SU-DHL-6 (cell line): ENCODE data around the gene MAML2.

ENCODE experiments used
- H2AFZ ChIP-seq: fragments of 200-600 bp; sonication (generic); 2 replicates; pipeline ENCODE4 v1.6.1; 2014; ENCODE audit warnings: low read depth, mild to moderate bottlenecking, moderate library complexity, mixed read lengths, antibody characterized with exemption, low read length; ENCODE audit not compliant: severe bottlenecking
- H3F3A ChIP-seq: fragments of 200-600 bp; shearing (Covaris generic); 2 replicates; pipeline ENCODE4 v1.6.0; 2016; ENCODE audit warnings: antibody characterized with exemption, mild to moderate bottlenecking; ENCODE audit not compliant: insufficient read depth
- H3K27ac ChIP-seq: fragments of 200-600 bp; sonication (generic); 2 replicates; pipeline ENCODE4 v1.5.1; 2016; ENCODE audit warnings: low read depth, mild to moderate bottlenecking, low read length, moderate library complexity, mixed read lengths
- H3K27me3 ChIP-seq: fragments of 200-600 bp; sonication (generic), shearing (Covaris generic); 2 replicates; pipeline ENCODE4 v1.6.0; 2014; ENCODE audit warnings: mild to moderate bottlenecking, low read length
- H3K36me3 ChIP-seq: fragments of 200-600 bp; sonication (generic); 2 replicates; pipeline ENCODE4 v1.6.1; 2014; ENCODE audit warnings: mild to moderate bottlenecking, low read length, mixed read lengths
- H3K4me2 ChIP-seq: fragments of 300-600, 200-600 bp; shearing (Covaris generic), sonication (generic); 2 replicates; pipeline ENCODE4 v1.6.0; 2014; ENCODE audit warnings: low read length, low read depth, mild to moderate bottlenecking; ENCODE audit not compliant: poor library complexity, severe bottlenecking
- H3K4me3 ChIP-seq: fragments of 200-600 bp; sonication (generic); 2 replicates; pipeline ENCODE4 v1.5.1; 2014; ENCODE audit warnings: antibody characterized with exemption, low read length, mild to moderate bottlenecking, mixed read lengths; ENCODE audit not compliant: insufficient read depth, poor library complexity, severe bottlenecking
- H3K79me2 ChIP-seq: fragments of 200-600 bp; sonication (generic); 2 replicates; pipeline ENCODE4 v1.6.1; 2014; ENCODE audit warnings: mild to moderate bottlenecking, low read length, moderate library complexity; ENCODE audit not compliant: insufficient read depth
- H3K9ac ChIP-seq: fragments of 200-600 bp; sonication (generic); 2 replicates; pipeline ENCODE4 v1.7.0; 2014; ENCODE audit warnings: mild to moderate bottlenecking, low read length
- H3K9me2 ChIP-seq: fragments of 200-600 bp; sonication (generic); replicated peaks from 2 replicates; pipeline ENCODE4 v1.6.1; 2014; ENCODE audit warnings: low read length; ENCODE audit not compliant: insufficient read depth
- H3K9me3 ChIP-seq: fragments of 200-600 bp; sonication (generic); 2 replicates; pipeline ENCODE4 v1.6.1; 2014; ENCODE audit warnings: low read length, mixed read lengths; ENCODE audit not compliant: insufficient read depth
- H4K20me1 ChIP-seq: fragments of 200-600 bp; sonication (generic); 2 replicates; pipeline ENCODE4 v1.6.1; 2014; ENCODE audit warnings: low read depth, mild to moderate bottlenecking, antibody characterized with exemption, low read length, moderate library complexity, mixed read lengths
- EZH2phosphoT487 ChIP-seq: fragments of 200-600 bp; sonication (generic), shearing (Covaris generic); conservative IDR thresholded peaks from 2 replicates; pipeline ENCODE4 v1.6.1; 2018; ENCODE audit warnings: mild to moderate bottlenecking, antibody characterized with exemption, low read length, moderate library complexity, mixed read lengths
- TF ChIP-seq, protein P1 (sequence below): fragments of 200-600 bp; sonication (generic); IDR thresholded peaks from one replicate; pipeline ENCODE4 v1.5.1; 2017; ENCODE audit warnings: antibody characterized with exemption, mild to moderate bottlenecking, low read length, moderate library complexity; ENCODE audit not compliant: insufficient read depth, poor library complexity, severe bottlenecking

MAML2 gene

DNA sequence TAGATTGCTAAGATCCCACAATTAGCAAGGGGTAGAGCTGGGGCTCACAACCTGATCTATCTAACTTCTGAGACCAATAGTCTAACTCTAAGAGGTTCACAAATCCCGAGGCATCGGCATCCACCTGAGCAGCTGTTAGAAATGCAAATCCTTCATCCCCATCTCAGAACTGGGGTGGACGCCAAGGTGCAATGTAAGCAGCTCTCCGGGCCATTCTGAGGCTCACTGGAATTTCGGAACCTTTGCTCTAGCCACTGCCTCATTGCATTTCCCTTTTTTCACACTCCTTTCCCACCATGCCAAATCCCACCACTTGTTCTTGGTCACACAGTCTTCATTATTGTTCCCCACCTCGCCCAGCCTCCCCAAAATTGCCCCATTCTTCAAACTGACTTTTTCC lies 29.8 kb downstream of the MAML2 start:
- Histone ChIP-seq H3K27me3 (no peaks in the 10 kb centered on the region), H3K79me2 (no peaks in the 10 kb centered on the region), H3K4me3 (no peak overlapping the region), H3K4me2 (no peak overlapping the region), H3K9me2 (no peaks in the 10 kb centered on the region), H3K27ac (no peak overlapping the region), H3K36me3 (no peaks in the 10 kb centered on the region), H3K9me3 (no peaks in the 10 kb centered on the region), H2AFZ (no peak overlapping the region), H3K9ac (no peak overlapping the region), H3F3A (no peaks in the 10 kb centered on the region), H4K20me1 (no peaks in the 10 kb centered on the region)
- TF ChIP-seq EZH2phosphoT487, result no peak

DNA sequence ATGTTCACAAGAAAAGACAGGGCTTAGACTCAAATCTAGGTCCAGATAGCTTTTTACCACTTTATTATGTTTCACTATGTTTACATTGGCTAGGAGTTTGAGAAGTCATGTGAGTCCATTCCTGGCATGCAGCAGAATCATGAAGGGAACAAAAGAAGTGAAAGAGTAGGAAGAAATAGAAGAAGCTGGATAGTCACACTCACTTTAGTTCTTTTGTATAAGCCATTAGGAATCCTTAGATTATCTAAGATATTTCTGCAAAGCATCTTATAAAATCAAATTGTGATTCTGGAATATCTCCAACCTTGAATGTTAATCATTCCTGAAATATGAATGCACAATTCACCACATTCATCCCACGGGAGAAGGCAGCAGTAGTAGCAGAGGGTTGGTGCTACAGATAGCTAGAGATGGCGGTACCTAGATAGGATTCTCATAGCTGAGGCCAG lies 31.9 kb downstream of the MAML2 start:
- H3K36me3 ChIP-seq, result no peaks in the 10 kb centered on the region
- no peak overlapping the region for H3K9ac ChIP-seq
- H3F3A ChIP-seq, result no peaks in the 10 kb centered on the region
- H3K79me2 ChIP-seq, result no peaks in the 10 kb centered on the region
- no peak for TF ChIP-seq EZH2phosphoT487
- TF ChIP-seq, protein P1, sequence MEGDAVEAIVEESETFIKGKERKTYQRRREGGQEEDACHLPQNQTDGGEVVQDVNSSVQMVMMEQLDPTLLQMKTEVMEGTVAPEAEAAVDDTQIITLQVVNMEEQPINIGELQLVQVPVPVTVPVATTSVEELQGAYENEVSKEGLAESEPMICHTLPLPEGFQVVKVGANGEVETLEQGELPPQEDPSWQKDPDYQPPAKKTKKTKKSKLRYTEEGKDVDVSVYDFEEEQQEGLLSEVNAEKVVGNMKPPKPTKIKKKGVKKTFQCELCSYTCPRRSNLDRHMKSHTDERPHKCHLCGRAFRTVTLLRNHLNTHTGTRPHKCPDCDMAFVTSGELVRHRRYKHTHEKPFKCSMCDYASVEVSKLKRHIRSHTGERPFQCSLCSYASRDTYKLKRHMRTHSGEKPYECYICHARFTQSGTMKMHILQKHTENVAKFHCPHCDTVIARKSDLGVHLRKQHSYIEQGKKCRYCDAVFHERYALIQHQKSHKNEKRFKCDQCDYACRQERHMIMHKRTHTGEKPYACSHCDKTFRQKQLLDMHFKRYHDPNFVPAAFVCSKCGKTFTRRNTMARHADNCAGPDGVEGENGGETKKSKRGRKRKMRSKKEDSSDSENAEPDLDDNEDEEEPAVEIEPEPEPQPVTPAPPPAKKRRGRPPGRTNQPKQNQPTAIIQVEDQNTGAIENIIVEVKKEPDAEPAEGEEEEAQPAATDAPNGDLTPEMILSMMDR, result no peak
- H3K27ac ChIP-seq, result no peak overlapping the region
- H3K4me3 ChIP-seq, result no peak overlapping the region
- H3K4me2 ChIP-seq, result no peak overlapping the region
- H3K9me3 ChIP-seq, result no peaks in the 10 kb centered on the region
- no peaks in the 10 kb centered on the region for H3K27me3 ChIP-seq
- H4K20me1 ChIP-seq, result no peaks in the 10 kb centered on the region
- no peak overlapping the region for H2AFZ ChIP-seq
- H3K9me2 ChIP-seq, result no peaks in the 10 kb centered on the region

DNA sequence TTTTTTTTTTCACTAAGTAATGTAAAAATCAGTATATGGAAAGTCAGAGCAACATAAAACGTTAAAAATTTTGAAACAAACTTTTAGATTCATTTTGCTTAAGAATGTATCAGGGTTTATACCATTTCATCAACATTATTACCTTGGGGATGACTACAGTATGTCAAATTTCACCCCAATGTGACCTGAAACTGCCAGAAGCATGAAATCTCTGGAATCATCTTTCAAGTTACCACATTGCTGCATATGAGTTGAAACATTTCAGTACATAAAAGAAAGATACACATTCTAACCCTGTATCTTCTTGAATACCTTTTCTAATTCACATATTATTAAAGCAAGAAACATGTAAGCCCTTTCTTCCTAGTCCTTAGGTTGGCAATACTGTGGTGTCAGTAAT lies 32.8 kb downstream of the MAML2 start:
- H3F3A ChIP-seq, result no peaks in the 10 kb centered on the region
- H3K27me3 ChIP-seq, result no peaks in the 10 kb centered on the region
- no peaks in the 10 kb centered on the region for H3K9me2 ChIP-seq
- H3K9ac ChIP-seq, result no peak overlapping the region
- no peak overlapping the region for H3K4me2 ChIP-seq
- H2AFZ ChIP-seq, result no peak overlapping the region
- H3K79me2 ChIP-seq, result no peaks in the 10 kb centered on the region
- no peak overlapping the region for H3K4me3 ChIP-seq
- no peaks in the 10 kb centered on the region for H3K36me3 ChIP-seq
- H3K27ac ChIP-seq, result no peak overlapping the region
- TF ChIP-seq EZH2phosphoT487, result no peak
- TF ChIP-seq, protein P1, result no peak
- no peaks in the 10 kb centered on the region for H3K9me3 ChIP-seq
- H4K20me1 ChIP-seq, result no peaks in the 10 kb centered on the region

DNA sequence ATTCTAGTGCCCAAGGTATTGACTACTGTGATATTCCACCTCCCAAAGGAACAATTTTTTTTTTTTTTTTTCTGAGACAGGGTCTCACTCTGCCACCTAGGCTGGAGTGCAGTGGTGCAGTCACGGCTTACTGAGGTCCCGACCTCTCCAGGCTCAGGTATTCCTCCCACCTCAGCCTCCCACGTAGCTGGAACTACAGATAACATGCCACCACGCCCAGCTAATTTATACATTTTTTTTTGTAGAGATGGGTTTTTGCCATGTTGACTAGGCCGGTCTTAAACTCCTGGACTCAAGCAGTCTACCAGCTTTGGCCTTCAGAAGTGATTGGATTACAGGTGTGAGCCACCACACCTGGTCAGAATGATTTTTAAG lies 33.4 kb downstream of the MAML2 start:
- Histone ChIP-seq H3K9ac (no peak overlapping the region), H3K36me3 (no peaks in the 10 kb centered on the region), H3K9me3 (no peaks in the 10 kb centered on the region), H3K4me2 (no peak overlapping the region), H3K79me2 (no peaks in the 10 kb centered on the region), H3K27me3 (no peaks in the 10 kb centered on the region), H2AFZ (no peak overlapping the region), H3K4me3 (no peak overlapping the region), H3K27ac (no peak overlapping the region), H3F3A (no peaks in the 10 kb centered on the region), H3K9me2 (no peaks in the 10 kb centered on the region), H4K20me1 (no peaks in the 10 kb centered on the region)
- TF ChIP-seq, protein P1, result no peak
- TF ChIP-seq EZH2phosphoT487, result no peak
